B cell (primary cell): ENCODE data around the gene ZBED2.
"Not testable (repeated sequence)": the region's sequence is repeated elsewhere in the genome, so short reads cannot be mapped to it uniquely, and the experiment has no call there.

Experiments
- EZH2 ChIP-seq: IDR thresholded peaks from 2 replicates; pipeline ENCODE4 v1.6.1; 2012; ENCODE audit warnings: borderline replicate concordance, low read depth, mild to moderate bottlenecking, moderate library complexity, low read length; ENCODE audit not compliant: insufficient read depth, poor library complexity, severe bottlenecking
- TF ChIP-seq, protein P1 (sequence below): fragments of 200-600 bp; IDR thresholded peaks from one replicate; pipeline ENCODE4 v1.8.0; 2022; ENCODE audit warnings: antibody characterized with exemption, mild to moderate bottlenecking

DNA sequence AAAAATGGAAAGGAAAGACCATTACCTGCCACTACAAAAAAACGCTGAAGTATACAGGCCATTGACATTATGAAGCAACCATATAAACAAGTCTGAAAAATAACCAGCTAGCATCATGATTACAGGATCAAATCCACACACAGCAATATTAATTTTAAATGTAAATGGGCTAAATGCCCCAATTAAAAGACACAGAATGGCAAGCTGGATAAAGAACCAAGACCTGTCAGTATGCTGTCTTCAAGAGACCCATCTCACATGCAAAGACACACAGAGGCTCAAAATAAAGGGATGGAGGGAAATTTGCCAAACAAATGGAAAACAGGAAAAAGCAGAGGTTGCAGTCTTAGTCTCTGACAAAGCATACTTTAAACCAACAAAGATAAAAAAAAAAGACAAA is 33.9 kb upstream of the ZBED2 start:
- TF ChIP-seq, protein P1, sequence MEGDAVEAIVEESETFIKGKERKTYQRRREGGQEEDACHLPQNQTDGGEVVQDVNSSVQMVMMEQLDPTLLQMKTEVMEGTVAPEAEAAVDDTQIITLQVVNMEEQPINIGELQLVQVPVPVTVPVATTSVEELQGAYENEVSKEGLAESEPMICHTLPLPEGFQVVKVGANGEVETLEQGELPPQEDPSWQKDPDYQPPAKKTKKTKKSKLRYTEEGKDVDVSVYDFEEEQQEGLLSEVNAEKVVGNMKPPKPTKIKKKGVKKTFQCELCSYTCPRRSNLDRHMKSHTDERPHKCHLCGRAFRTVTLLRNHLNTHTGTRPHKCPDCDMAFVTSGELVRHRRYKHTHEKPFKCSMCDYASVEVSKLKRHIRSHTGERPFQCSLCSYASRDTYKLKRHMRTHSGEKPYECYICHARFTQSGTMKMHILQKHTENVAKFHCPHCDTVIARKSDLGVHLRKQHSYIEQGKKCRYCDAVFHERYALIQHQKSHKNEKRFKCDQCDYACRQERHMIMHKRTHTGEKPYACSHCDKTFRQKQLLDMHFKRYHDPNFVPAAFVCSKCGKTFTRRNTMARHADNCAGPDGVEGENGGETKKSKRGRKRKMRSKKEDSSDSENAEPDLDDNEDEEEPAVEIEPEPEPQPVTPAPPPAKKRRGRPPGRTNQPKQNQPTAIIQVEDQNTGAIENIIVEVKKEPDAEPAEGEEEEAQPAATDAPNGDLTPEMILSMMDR, result not testable (repeated sequence)
- TF ChIP-seq EZH2, result not testable (repeated sequence)
